SK-N-SH (cell line): Measurements from ENCODE around the gene DMP1. TPM values are rescaled to one million over a fixed set of nuclear protein-coding genes. Genes with fewer than 3 reads are reported as not detected.

Experiments used
- CTCF ChIA-PET: fragments of 300-600, 350-600 bp; formaldehyde crosslinking; extraction: SDS; loops from one replicate; lab custom pipeline; 2021; lab: Yijun Ruan, JAX
- POLR2A ChIA-PET: fragments of 350-600 bp; sonication (Branson Sonifier 250); formaldehyde crosslinking; extraction: SDS; loops from one replicate; lab custom pipeline; 2020; ENCODE audit warnings: antibody characterized with exemption, inconsistent platforms; lab: Yijun Ruan, JAX
- DNase-seq: peaks from one replicate; pipeline ENCODE4 v3.0.0; 2012
- H2AFZ ChIP-seq: fragments of 200-600 bp; sonication (generic); 2 replicates; pipeline ENCODE4 v1.8.1; 2016; ENCODE audit warnings: antibody characterized with exemption, mild to moderate bottlenecking, low read depth
- H3F3A ChIP-seq: fragments of 200-600 bp; sonication (generic); replicated peaks from 2 replicates; pipeline ENCODE3; 2016; ENCODE audit warnings: antibody characterized with exemption, mild to moderate bottlenecking; ENCODE audit not compliant: insufficient read depth
- H3K27ac ChIP-seq, 2 experiments: fragments of 200-500 bp in 1 of 2; fragments of 200-600 bp in 1 of 2; sonication (Bioruptor generic) in 1 of 2; sonication (generic), shearing (Covaris generic) in 1 of 2; 2 replicates each; pipeline versions ENCODE4 v1.5.1 to v1.6.1; 2014 to 2016; ENCODE audit warnings: low read depth in 2 of 2, inconsistent platforms in 1 of 2, low read length in 1 of 2, mild to moderate bottlenecking in 1 of 2, mixed read lengths in 1 of 2
- H3K27me3 ChIP-seq: fragments of 200-600 bp; sonication (generic), shearing (Covaris generic); 2 replicates; pipeline ENCODE4 v1.6.1; 2016; ENCODE audit warnings: mixed run types; ENCODE audit not compliant: insufficient read depth
- H3K36me3 ChIP-seq, 2 experiments: fragments of 200-500 bp in 1 of 2; fragments of 200-600 bp in 1 of 2; sonication (Bioruptor generic) in 1 of 2; sonication (generic) in 1 of 2; replicated peaks in 1 of 2; 2 replicates each; pipeline versions ENCODE3 to v1.5.1; 2014 to 2016; ENCODE audit warnings: low read length in 1 of 2, mild to moderate bottlenecking in 1 of 2; ENCODE audit not compliant: insufficient read depth in 2 of 2, control insufficient read depth in 1 of 2
- H3K4me1 ChIP-seq, 2 experiments: fragments of 200-500 bp in 1 of 2; fragments of 200-600 bp in 1 of 2; sonication (Bioruptor generic) in 1 of 2; sonication (generic), shearing (Covaris generic) in 1 of 2; 2 replicates each; pipeline versions ENCODE4 v1.5.1 to v1.6.1; 2014 to 2016; ENCODE audit warnings: low read depth in 1 of 2, low read length in 1 of 2, mixed run types in 1 of 2; ENCODE audit not compliant: insufficient read depth in 2 of 2, control insufficient read depth in 1 of 2
- H3K4me2 ChIP-seq: fragments of 200-600 bp; sonication (generic), shearing (Covaris generic); 2 replicates; pipeline ENCODE4 v1.6.1; 2017; ENCODE audit warnings: mixed run types
- H3K4me3 ChIP-seq, 2 experiments: fragments of 200-500 bp in 1 of 2; fragments of 200-600 bp in 1 of 2; sonication (Bioruptor generic) in 1 of 2; sonication (generic), shearing (Covaris generic) in 1 of 2; 2 replicates each; pipeline versions ENCODE4 v1.5.1 to v1.8.1; 2014 to 2016; ENCODE audit warnings: low read depth in 2 of 2, inconsistent platforms in 1 of 2, low read length in 1 of 2, mild to moderate bottlenecking in 1 of 2, mixed read lengths in 1 of 2, moderate library complexity in 1 of 2
- H3K79me2 ChIP-seq: fragments of 200-600 bp; sonication (generic); 2 replicates; pipeline ENCODE4 v1.8.1; 2017; ENCODE audit warnings: mild to moderate bottlenecking; ENCODE audit not compliant: insufficient read depth
- H3K9ac ChIP-seq: fragments of 200-600 bp; sonication (generic); 2 replicates; pipeline ENCODE4 v1.6.1; 2017; ENCODE audit warnings: mixed run types
- H3K9me2 ChIP-seq: fragments of 200-600 bp; sonication (generic); 2 replicates; pipeline ENCODE4 v1.6.1; 2017; ENCODE audit warnings: mixed run types
- H3K9me3 ChIP-seq: fragments of 200-600 bp; sonication (generic); 2 replicates; pipeline ENCODE4 v1.6.1; 2017; ENCODE audit warnings: mixed run types, mild to moderate bottlenecking, moderate library complexity
- H4K20me1 ChIP-seq: fragments of 200-600 bp; sonication (generic); 2 replicates; pipeline ENCODE4 v1.6.1; 2017; ENCODE audit warnings: mild to moderate bottlenecking, mixed run types; ENCODE audit not compliant: insufficient read depth
- FOSL2 ChIP-seq: IDR thresholded peaks from 2 replicates; pipeline ENCODE4 v1.4.0; 2012; ENCODE audit warnings: low read depth, mild to moderate bottlenecking, moderate library complexity, borderline replicate concordance
- FOXM1 ChIP-seq: IDR thresholded peaks from 2 replicates; pipeline ENCODE4 v1.4.0; 2012; ENCODE audit warnings: low read depth, mild to moderate bottlenecking
- NFIC ChIP-seq: IDR thresholded peaks from 2 replicates; pipeline ENCODE4 v1.4.0; 2012; ENCODE audit warnings: borderline replicate concordance
- RAD21 ChIP-seq: IDR thresholded peaks from 2 replicates; pipeline ENCODE4 v1.6.1; 2012; ENCODE audit warnings: mild to moderate bottlenecking, low read length
- RFX5 ChIP-seq: IDR thresholded peaks from 2 replicates; pipeline ENCODE4 v1.6.1; 2012; ENCODE audit warnings: mild to moderate bottlenecking, improper control_type of control experiment, low read length
- RXRA ChIP-seq: IDR thresholded peaks from 2 replicates; pipeline ENCODE4 v1.4.0; 2012; ENCODE audit warnings: low read depth, mild to moderate bottlenecking, borderline replicate concordance
- TCF12 ChIP-seq: IDR thresholded peaks from 2 replicates; pipeline ENCODE4 v1.4.0; 2012
- TEAD4 ChIP-seq: IDR thresholded peaks from 2 replicates; pipeline ENCODE4 v1.4.0; 2012; ENCODE audit warnings: mild to moderate bottlenecking, borderline replicate concordance; ENCODE audit not compliant: insufficient read depth
- WGBS: methylation state at CpG from one replicate; pipeline ENCODE4 v1.1.6; 2017; ENCODE audit warnings: low lambda C conversion rate; 5-methylcytosine and 5-hydroxymethylcytosine counted together
- polyA plus RNA-seq, 3 experiments: library from polyadenylated mRNA; depleted of rRNA; stranded (reverse); fragments of >200 nt; gene quantifications; 2 replicates each; pipeline ENCODE4 v1.2.3, GENCODE V29; 2012
- TF ChIP-seq, protein P1 (sequence below): IDR thresholded peaks from 2 replicates; pipeline ENCODE4 v1.4.0; 2012; ENCODE audit warnings: low read depth
- TF ChIP-seq, protein P2 (sequence below): IDR thresholded peaks from 2 replicates; pipeline ENCODE4; 2012
- TF ChIP-seq, protein P3 (sequence below): IDR thresholded peaks from 2 replicates; pipeline ENCODE4 v1.6.1; 2012; ENCODE audit warnings: mild to moderate bottlenecking, low read depth, low read length, moderate library complexity
- TF ChIP-seq, protein P4 (sequence below): fragments of 150-350 bp; IDR thresholded peaks from 2 replicates; pipeline ENCODE4 v1.6.1; 2016; ENCODE audit warnings: mild to moderate bottlenecking, low read depth, low read length

The DMP1 gene
- polyA plus RNA-seq, 1 of the 3 experiments (the other 2 are of a cell fraction) = not detected

DNA sequence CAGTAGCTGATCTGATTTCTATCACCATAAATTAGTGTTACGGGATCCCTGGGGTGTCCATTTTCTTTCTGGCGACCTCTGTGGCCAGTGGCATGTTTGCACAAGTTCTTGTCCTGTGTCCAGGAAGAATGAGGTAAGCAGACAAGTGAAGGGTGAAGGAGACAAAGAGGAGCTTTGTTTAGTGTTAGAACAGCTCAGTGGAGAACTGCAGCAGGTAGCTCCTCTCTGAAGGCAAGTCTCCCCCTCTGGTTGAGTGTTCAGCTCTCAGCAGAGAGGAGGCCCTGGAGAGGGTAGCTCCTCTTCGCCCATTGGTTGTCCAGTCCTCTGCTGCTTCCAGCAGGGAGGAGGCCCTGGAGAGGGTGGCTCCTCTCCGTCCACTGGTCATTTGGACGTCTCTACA lies 47.2 kb downstream of the DMP1 start:
- Histone ChIP-seq H3K4me3 (no peak overlapping the region), H3K4me2 (no peak overlapping the region), H3K9me3 (no peaks in the 10 kb centered on the region), H3K9me2 (no peaks in the 10 kb centered on the region), H4K20me1 (no peaks in the 10 kb centered on the region), H2AFZ (no peak overlapping the region), H3K79me2 (no peaks in the 10 kb centered on the region), H3F3A (no peaks in the 10 kb centered on the region), H3K4me1 (no peaks in the 10 kb centered on the region), H3K9ac (no peak overlapping the region), H3K36me3 (no peaks in the 10 kb centered on the region), H3K27ac (no peak overlapping the region), H3K27me3 (no peaks in the 10 kb centered on the region)
- ChIA-PET CTCF (interaction anchor here (0.9 to 2.1 kb wide), 4 partner anchors 9 to 289 kb away, joined by 3 to 8 read pairs (median 4); no protein-coding TSS in a partner anchor), POLR2A (no interaction called here)
- 29% methylated on average over 5 of the region's 5 CpGs for WGBS
- TF ChIP-seq RAD21 = no peak
- no peak for TF ChIP-seq TEAD4
- DNase-seq = no peak

DNA sequence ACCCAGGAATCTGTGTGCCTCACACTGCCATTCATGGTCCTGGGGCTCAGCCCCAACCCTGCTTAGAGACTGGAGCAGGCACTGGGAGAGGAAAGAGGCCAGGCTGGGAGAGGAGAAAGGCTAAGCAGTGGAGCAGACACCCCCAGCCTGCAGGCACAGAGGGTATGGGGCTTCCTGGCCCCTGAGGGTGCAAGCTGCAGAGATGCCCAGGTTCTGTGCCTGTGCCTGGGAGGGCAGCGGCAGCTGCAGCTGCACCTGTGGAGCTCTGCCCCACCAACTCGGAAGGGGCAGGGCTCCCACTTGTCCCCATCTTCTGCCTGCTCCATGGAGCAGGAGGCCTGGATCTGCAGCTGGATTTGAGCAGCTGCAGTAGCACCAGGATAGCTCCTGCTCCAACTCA lies 47.9 kb downstream of the DMP1 start:
- Histone ChIP-seq H3K27ac (no peak overlapping the region), H3K4me1 (no peaks in the 10 kb centered on the region), H3K9me2 (no peaks in the 10 kb centered on the region), H3K9me3 (no peaks in the 10 kb centered on the region), H2AFZ (no peak overlapping the region), H3K4me2 (no peak overlapping the region), H3F3A (no peaks in the 10 kb centered on the region), H3K27me3 (no peaks in the 10 kb centered on the region), H3K4me3 (no peak overlapping the region), H3K9ac (no peak overlapping the region), H3K36me3 (no peaks in the 10 kb centered on the region), H4K20me1 (no peaks in the 10 kb centered on the region), H3K79me2 (no peaks in the 10 kb centered on the region)
- no peak for DNase-seq
- WGBS = no CpG with 5 or more reads among the region's 2 CpGs
- ChIA-PET CTCF (interaction anchor here (0.9 to 2.1 kb wide), 3 partner anchors 9 to 289 kb away, joined by 3 to 8 read pairs (median 5); no protein-coding TSS in a partner anchor), POLR2A (no interaction called here)
- TF ChIP-seq TCF12 = no peak
- TF ChIP-seq, protein P1, sequence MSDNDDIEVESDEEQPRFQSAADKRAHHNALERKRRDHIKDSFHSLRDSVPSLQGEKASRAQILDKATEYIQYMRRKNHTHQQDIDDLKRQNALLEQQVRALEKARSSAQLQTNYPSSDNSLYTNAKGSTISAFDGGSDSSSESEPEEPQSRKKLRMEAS = no peak

DNA sequence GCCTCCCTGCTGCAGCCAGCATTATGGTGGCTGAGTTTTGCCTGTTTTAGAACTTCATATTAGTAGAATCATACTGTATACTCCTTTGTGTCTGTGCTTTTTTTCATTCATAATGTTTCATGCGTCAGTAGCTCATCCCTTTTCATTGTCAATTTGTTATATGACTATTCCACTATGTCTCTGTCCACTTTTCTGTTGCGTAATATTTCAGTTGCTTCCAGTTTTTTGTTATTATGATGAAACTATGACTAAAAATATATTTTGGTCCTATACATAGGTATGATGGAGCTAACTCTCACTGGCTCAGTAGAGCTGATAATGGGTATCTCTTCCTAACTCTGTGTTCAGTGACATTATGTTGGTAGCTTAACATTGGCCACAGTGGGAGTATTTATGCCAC lies 48.3 kb downstream of the DMP1 start:
- H3K79me2 ChIP-seq = no peaks in the 10 kb centered on the region
- no peak overlapping the region for H3K27ac ChIP-seq
- no peaks in the 10 kb centered on the region for H3K36me3 ChIP-seq
- no peak overlapping the region for H3K9ac ChIP-seq
- no peaks in the 10 kb centered on the region for H4K20me1 ChIP-seq
- CTCF ChIA-PET = interaction anchor here (1.8 to 2.1 kb wide), 2 partner anchors 10 to 18 kb away, joined by 5 to 8 read pairs; no protein-coding TSS in a partner anchor
- H3K4me2 ChIP-seq = no peak overlapping the region
- 62% methylated on average over 2 of the region's 2 CpGs for WGBS
- H3K9me2 ChIP-seq = no peaks in the 10 kb centered on the region
- TF ChIP-seq TCF12 (no peak), FOSL2 (no peak), NFIC (no peak), FOXM1 (no peak), RXRA (no peak), RFX5 (no peak)
- TF ChIP-seq, protein P2, sequence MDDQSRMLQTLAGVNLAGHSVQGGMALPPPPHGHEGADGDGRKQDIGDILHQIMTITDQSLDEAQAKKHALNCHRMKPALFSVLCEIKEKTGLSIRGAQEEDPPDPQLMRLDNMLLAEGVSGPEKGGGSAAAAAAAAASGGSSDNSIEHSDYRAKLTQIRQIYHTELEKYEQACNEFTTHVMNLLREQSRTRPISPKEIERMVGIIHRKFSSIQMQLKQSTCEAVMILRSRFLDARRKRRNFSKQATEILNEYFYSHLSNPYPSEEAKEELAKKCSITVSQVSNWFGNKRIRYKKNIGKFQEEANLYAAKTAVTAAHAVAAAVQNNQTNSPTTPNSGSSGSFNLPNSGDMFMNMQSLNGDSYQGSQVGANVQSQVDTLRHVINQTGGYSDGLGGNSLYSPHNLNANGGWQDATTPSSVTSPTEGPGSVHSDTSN = no peak
- TF ChIP-seq, protein P3, sequence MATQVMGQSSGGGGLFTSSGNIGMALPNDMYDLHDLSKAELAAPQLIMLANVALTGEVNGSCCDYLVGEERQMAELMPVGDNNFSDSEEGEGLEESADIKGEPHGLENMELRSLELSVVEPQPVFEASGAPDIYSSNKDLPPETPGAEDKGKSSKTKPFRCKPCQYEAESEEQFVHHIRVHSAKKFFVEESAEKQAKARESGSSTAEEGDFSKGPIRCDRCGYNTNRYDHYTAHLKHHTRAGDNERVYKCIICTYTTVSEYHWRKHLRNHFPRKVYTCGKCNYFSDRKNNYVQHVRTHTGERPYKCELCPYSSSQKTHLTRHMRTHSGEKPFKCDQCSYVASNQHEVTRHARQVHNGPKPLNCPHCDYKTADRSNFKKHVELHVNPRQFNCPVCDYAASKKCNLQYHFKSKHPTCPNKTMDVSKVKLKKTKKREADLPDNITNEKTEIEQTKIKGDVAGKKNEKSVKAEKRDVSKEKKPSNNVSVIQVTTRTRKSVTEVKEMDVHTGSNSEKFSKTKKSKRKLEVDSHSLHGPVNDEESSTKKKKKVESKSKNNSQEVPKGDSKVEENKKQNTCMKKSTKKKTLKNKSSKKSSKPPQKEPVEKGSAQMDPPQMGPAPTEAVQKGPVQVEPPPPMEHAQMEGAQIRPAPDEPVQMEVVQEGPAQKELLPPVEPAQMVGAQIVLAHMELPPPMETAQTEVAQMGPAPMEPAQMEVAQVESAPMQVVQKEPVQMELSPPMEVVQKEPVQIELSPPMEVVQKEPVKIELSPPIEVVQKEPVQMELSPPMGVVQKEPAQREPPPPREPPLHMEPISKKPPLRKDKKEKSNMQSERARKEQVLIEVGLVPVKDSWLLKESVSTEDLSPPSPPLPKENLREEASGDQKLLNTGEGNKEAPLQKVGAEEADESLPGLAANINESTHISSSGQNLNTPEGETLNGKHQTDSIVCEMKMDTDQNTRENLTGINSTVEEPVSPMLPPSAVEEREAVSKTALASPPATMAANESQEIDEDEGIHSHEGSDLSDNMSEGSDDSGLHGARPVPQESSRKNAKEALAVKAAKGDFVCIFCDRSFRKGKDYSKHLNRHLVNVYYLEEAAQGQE = no peak
- TF ChIP-seq, protein P1 = no peak
- TF ChIP-seq, protein P4, sequence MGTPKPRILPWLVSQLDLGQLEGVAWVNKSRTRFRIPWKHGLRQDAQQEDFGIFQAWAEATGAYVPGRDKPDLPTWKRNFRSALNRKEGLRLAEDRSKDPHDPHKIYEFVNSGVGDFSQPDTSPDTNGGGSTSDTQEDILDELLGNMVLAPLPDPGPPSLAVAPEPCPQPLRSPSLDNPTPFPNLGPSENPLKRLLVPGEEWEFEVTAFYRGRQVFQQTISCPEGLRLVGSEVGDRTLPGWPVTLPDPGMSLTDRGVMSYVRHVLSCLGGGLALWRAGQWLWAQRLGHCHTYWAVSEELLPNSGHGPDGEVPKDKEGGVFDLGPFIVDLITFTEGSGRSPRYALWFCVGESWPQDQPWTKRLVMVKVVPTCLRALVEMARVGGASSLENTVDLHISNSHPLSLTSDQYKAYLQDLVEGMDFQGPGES = no peak
- H3K4me3 ChIP-seq = no peak overlapping the region
- no peak for DNase-seq
- H3K9me3 ChIP-seq = no peaks in the 10 kb centered on the region
- no peak overlapping the region for H2AFZ ChIP-seq
- H3F3A ChIP-seq = no peaks in the 10 kb centered on the region
- H3K27me3 ChIP-seq = no peaks in the 10 kb centered on the region
- POLR2A ChIA-PET = no interaction called here
- H3K4me1 ChIP-seq = no peaks in the 10 kb centered on the region
